ENCODE data around the gene LAMB1.
"Not testable (repeated sequence)": the region's sequence is repeated elsewhere in the genome, so short reads cannot be mapped to it uniquely, and the experiment has no call there.

LAMB1 gene

DNA sequence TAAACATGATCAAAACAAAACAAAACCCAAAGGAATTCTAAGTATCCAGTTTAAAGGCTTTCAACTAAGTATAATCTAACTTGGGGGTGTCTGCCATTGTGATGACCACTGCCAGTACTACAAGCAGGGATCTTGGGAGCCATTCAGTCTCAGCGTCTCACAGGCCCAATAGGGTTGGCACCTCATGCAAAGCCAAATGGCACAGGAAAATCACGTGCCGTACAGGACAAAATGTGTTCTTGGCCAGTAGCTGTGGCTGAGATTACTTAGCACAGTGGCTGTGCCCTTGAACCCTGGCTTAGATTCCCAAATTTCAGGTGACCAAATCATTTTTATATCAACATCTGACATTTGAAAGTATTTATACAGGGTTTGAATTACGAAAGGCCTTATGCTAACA lies 62.0 kb downstream of the LAMB1 start:
- DNase-seq = no peak

GRCh38 chr7:107939573-107940489 lies 63.1 kb downstream of the LAMB1 start:
- peak; percentile 79 for DNase-seq

- peak; percentile 2 for DNase-seq
Observed at GRCh38 chr7:107938456-107939250, 64.3 kb downstream of the LAMB1 start.

GRCh38 chr7:107937531-107937930 lies 65.4 kb downstream of the LAMB1 start:
- DNase-seq = no peak

DNA sequence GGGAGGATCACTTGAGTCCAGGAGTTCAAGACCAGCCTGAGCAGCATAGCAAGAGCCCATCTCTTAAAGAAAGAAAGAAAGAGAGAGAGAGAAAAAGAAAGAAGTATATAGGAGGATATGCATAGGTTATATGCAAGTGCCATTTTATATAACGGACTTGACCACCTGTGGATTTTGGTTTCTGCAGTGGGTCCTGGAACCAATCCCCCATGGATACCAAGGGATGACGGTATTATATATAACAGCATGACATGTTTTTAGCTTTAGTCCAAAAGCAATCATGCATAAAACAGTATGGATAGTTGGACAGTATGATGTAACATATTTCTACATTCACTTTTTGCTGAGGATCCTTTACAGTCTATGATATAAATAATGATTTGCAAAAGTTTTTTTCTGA lies 66.6 kb downstream of the LAMB1 start:
- no peak for DNase-seq

DNA sequence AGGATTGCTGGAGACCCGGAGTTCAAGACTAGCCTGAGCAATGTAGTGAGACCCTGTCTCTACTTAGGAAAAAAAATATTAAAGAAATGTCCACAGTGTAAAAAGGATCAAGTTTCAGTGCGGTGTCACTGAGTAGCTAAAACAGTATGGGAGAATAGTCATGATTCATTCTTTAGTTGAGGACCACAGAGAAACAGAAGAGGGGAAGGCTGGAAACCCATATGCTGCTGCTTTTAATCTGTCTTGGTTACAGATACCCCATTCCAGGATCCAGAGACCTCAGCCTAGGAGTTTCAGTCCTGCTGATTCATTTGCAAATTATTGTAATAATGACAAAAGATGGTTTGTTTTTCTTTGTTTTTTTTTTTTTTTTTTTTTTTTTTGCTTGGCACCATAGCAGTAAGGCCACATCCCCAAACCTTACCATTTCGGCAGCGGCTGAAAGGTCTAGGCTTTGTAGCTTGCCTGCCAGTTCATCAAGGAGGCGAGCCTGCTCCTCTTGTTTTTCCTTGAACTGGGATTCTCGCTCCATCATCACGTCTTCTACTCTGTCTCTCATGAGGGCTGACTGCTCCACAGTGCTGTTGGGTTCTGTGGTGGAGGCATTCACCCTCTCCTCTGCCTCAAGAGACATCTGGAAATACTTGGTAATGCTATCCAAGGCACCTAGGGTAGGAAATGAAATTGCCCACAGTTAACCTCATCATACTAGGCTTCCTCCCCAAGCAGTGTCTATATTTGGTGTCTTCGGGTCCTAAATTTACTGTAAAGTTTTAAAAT lies 67.8 kb downstream of the LAMB1 start:
- no peak for DNase-seq

DNA sequence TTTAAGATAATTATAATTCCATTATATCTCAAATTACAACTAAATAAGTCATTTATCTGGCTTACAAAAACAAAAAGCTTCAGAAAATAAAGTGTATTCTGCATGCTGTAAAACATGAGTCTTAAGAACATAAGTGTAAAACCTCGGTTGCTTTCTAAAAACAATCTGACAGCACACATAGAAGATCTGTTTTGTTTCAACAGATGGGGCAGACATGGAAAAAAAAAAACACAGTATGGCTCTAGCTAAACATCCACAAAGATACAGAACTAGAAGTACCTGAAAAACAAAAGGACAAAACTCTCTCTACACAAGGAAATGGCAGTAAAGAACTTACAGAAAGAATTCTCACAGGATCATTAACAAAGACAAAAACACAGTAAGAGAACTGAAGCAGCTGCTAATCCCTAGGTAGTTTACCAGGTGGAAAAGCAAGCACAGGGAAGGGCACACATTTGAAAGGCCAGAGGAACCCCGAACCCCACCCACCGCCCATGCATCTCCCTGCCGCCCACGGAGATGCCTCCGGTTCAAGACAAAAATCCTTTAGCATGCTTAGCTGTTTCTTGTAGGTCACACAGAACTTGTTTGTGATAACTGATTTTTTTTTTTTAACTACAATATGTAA lies 69.5 kb downstream of the LAMB1 start:
- DNase-seq = no peak

GRCh38 chr7:107932805-107933204 lies 70.2 kb downstream of the LAMB1 start:
- DNase-seq = no peak

DNA sequence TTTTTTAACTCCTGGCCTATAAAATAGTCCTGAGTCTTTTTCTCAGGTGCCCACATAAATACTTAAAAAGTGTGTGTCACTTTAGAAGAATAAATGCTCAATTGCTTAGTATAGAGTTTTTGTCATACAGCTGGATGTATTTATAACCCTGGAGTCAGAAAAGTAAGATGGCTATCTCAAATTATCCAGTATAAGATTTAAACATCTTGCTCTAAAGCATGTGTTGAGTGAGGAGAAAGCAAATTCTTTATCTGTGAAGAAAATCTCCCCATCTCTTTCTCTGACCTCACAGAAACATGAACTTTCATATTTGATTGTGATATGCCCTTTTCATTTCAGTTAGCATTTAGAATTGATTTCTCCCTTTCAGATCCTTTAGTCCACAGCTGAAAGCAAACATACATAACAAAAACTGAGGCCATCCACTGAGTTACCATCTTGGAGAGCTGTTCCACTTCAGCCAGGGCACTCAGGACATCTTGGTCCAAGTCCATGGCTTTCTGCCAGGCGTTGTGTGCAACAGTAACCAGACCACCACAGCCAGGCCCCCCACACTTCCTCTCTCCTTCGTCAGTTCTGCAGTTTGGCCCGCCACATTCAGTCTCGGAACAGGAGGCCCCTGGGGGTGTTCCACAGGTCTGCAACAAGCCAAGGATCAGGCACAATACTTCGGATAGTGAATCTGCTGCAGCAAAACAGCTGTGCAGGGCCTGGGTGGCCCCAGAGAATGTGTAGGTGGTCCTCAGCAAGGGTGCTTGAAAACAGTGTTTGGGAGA lies 71.0 kb downstream of the LAMB1 start:
- DNase-seq = no peak

GRCh38 chr7:107926481-107926880 lies 76.5 kb downstream of the LAMB1 start:
- no peak for DNase-seq

DNA sequence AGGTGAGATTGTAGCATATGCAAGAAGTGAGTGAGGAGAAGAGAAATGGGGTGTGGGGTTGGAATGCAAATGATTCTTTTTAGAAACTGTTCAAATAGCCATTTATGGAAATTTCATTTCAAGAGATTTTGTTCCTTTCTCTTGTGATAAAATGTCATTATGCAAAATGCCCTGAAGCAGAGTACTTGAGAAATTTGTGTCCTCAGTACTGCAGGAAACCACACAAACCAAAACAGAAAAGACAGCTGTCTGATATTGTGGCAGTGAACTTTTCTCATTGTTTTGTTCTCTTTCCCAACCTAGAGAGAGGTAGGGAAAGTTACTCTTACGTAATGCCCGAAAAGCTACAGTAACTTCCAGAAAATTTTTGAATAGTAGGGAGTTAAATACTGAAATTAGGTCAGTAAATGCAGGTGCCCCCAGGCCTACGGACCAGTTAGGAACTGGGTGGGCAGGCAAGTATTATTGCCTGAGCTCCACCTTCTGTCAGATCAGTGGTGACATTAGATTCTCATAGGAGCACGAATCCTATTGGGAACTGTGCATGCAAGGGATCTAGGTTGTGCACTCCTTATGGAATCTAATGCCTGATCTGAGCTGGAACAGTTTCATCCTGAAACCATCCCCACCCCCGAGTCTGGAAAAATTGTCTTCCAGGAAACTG lies 78.0 kb downstream of the LAMB1 start:
- no peak for DNase-seq

DNA sequence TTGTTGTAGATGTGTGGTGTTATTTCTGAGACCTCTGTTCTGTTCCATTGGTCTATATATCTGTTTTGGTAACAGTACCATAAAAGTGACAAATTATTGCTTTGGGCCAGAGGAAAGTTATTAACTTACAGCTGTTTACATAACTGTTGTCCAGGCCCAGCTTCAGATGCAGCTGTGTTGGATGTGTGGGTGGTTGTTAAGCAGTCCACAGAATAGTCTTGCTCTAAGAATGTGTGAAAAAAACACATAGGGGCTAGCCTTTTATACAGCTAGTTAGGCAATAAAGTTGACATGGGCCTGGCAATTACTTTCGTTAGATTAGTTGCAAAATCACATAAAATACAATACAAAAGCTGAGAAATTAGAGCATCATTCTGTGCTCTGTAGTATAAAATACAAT lies 80.1 kb downstream of the LAMB1 start:
- DNase-seq = no peak

DNA sequence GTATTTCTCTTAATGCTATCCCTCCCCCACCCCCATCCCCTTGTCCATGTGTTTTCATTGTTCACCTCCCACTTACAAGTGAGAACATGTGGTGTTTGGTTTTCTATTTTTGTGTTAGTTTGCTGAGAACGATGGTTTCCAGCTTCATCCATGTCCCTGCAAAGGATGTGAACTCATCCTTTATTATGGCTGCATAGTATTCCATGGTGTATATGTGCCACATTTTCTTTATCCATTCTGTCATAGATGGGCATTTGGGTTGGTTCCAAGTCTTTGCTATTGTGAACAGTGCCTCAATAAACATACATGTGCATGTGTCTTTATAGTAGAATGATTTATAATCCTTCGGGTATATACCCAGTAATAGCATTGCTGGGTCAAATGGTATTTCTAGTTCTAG lies 81.1 kb downstream of the LAMB1 start:
- DNase-seq = not testable (repeated sequence)

- no peak for DNase-seq
Observed at GRCh38 chr7:107920048-107920772, 82.8 kb downstream of the LAMB1 start.

GRCh38 chr7:107918948-107919347 lies 84.0 kb downstream of the LAMB1 start:
- no peak for DNase-seq

GRCh38 chr7:107917763-107918651 lies 85.0 kb downstream of the LAMB1 start:
- DNase-seq = peak; percentile 43

GRCh38 chr7:107915541-107915940 lies 87.4 kb downstream of the LAMB1 start:
- DNase-seq = no peak

- no peak for DNase-seq
Observed at GRCh38 chr7:107914831-107915230, 88.1 kb downstream of the LAMB1 start.

DNA sequence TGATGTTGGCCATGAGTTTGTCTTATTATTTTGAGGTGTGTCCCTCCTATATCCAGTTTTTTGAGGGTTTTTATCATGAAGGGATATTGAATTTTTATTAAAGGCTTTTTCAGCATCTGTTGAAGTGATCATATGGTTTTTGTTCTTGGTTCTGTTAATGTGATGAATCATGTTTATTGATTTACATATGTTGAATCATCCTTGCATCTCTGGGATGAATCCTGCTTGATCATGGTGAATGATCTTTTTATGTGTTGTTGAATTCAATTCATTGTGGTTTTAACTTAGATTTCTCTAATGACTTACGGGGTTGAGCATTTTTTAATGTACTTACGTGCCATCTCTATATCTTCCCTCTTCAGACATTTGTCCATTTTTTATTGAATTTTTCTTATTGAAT lies 89.1 kb downstream of the LAMB1 start:
- no peak for DNase-seq

DNA sequence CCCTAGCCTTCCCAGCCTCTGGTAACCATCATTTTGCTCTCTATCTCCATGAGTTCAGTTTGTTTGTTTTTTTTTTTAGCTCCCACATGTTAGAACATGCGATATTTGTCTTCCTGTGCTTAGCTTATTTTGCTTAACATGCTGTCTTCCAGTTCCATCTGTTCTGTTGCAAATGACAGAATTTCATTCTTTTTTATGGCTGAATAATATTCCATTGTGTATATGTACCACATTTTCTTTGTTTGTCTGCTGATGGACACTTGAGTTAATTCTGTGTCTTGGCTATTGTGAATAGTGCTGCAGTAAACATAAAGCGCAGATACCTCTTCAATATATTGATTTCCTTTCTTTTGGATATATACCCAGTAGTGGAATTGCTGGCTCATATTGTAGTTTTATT lies 91.0 kb downstream of the LAMB1 start:
- DNase-seq = no peak

Data from NCI-H446 treated with DMSO at 0.1 percent for 48 hours (cell line).